ENCODE measurements around the gene HCST.

HCST gene

GRCh38 chr19:35928507-35928906 is 26.2 kb downstream of the HCST start:
- no peak overlapping the region for H3K4me3 ChIP-seq (ENCODE audit: control insufficient read depth, low read depth, low read length)
- no peak for TF ChIP-seq CTCF (IDR thresholded peaks at IDR 0.05; ENCODE audit: control insufficient read depth, insufficient read depth, low read depth, low read length, missing control alignments)
- DNase-seq (ENCODE audit: low read depth), result no peak

- no peak overlapping the region for H3K4me3 ChIP-seq (ENCODE audit: control insufficient read depth, low read depth, low read length)
- DNase-seq (ENCODE audit: low read depth), result no peak
- TF ChIP-seq CTCF (IDR thresholded peaks at IDR 0.05; ENCODE audit: control insufficient read depth, insufficient read depth, low read depth, low read length, missing control alignments), result no peak
These were observed 27.5 kb downstream of the HCST start for GRCh38 chr19:35929876-35930275.

GRCh38 chr19:35931161-35931873 is 29.0 kb downstream of the HCST start:
- H3K4me3 ChIP-seq (ENCODE audit: control insufficient read depth, low read depth, low read length), result peak overlapping the region; percentile 23
- TF ChIP-seq CTCF (IDR thresholded peaks at IDR 0.05; ENCODE audit: control insufficient read depth, insufficient read depth, low read depth, low read length, missing control alignments), result peak; percentile 98
- DNase-seq (ENCODE audit: low read depth), result peak; percentile 97

- H3K4me3 ChIP-seq (ENCODE audit: control insufficient read depth, low read depth, low read length), result no peak overlapping the region
- TF ChIP-seq CTCF (IDR thresholded peaks at IDR 0.05; ENCODE audit: control insufficient read depth, insufficient read depth, low read depth, low read length, missing control alignments), result no peak
- no peak for DNase-seq (ENCODE audit: low read depth)
These were observed 29.5 kb downstream of the HCST start for GRCh38 chr19:35931874-35932202.

- H3K4me3 ChIP-seq (ENCODE audit: control insufficient read depth, low read depth, low read length), result no peak overlapping the region
- TF ChIP-seq CTCF (IDR thresholded peaks at IDR 0.05; ENCODE audit: control insufficient read depth, insufficient read depth, low read depth, low read length, missing control alignments), result no peak
- no peak for DNase-seq (ENCODE audit: low read depth)
These were observed 30.1 kb downstream of the HCST start for GRCh38 chr19:35932291-35932936.

GRCh38 chr19:35935911-35936737 is 33.8 kb downstream of the HCST start, which contains the start of gene LRFN3:
LRFN3 (plus strand) TSS chr19:35936374; CDS start chr19:35939426, 3,052 bp downstream.
- no peak for DNase-seq (ENCODE audit: low read depth)
- peak within 1 kb of the TSS; percentile 60 for H3K4me3 ChIP-seq (ENCODE audit: control insufficient read depth, low read depth, low read length)

More at GRCh38 chr19:35935911-35936737, 33.8 kb downstream of the HCST start, which contains the start of gene LRFN3:
- TF ChIP-seq CTCF (IDR thresholded peaks at IDR 0.05; ENCODE audit: control insufficient read depth, insufficient read depth, low read depth, low read length, missing control alignments), result no peak

All from AG09309 (cell line).